ENCODE measurements around the gene SPTBN1.

- TF ChIP-seq CTCF (IDR thresholded peaks at IDR 0.05; ENCODE audit: poor library complexity) (no peak), EZH2phosphoT487 (IDR thresholded peaks at IDR 0.05; ENCODE audit: low read depth, severe bottlenecking, unreplicated experiment) (no peak)
Observed at GRCh38 chr2:54683596-54683995, 227.5 kb downstream of the SPTBN1 start.
